Right cardiac atrium (tissue), 5 donors: ENCODE data around the gene CAPN13. TPM values are rescaled to one million over a fixed set of nuclear protein-coding genes. Genes with fewer than 3 reads are reported as not detected.

Experiments used
- ATAC-seq, 2 donors: fragments of 200-7000 bp; cut with Tn5 transposase; one replicate each; pipeline versions ENCODE4 v1.8.0 to v1.9.1; 2020; ENCODE audit warnings: moderate library complexity in 2 of 2, mild to moderate bottlenecking in 1 of 2
- DNase-seq, 3 donors: peaks; one replicate each; pipeline ENCODE4 v3.0.0-alpha.2; 2020
- H3K27ac ChIP-seq: one replicate; pipeline ENCODE4 v1.5.1; 2013; ENCODE audit warnings: mild to moderate bottlenecking, low read length, control low read depth, moderate library complexity
- H3K27me3 ChIP-seq: one replicate; pipeline ENCODE4 v1.6.1; 2013; ENCODE audit not compliant: control insufficient read depth, insufficient read depth
- H3K4me1 ChIP-seq: one replicate; pipeline ENCODE4 v1.6.1; 2013; ENCODE audit warnings: low read length; ENCODE audit not compliant: control insufficient read depth, insufficient read depth
- H3K4me3 ChIP-seq: one replicate; pipeline ENCODE4 v1.5.1; 2013; ENCODE audit warnings: low read length, control low read depth
- H3K9me3 ChIP-seq: one replicate; pipeline ENCODE4 v1.6.1; 2013; ENCODE audit warnings: low read length; ENCODE audit not compliant: control insufficient read depth
- WGBS: extraction: QIAGEN DNeasy Blood & Tissue Kit; methylation state at CpG from one replicate; pipeline ENCODE4 v1.1.7; 2013; 5-methylcytosine and 5-hydroxymethylcytosine counted together
- intact Hi-C, 4 donors: fragments of 100-400 bp; cut with DNase I; formaldehyde crosslinking; loops; one replicate each; pipeline versions ENCODE4 v1.11.0 to v1.14.0; 2022 to 2023
- polyA plus RNA-seq: library from polyadenylated mRNA; stranded (reverse); fragments of 200-250 nt; gene quantifications from one replicate; pipeline ENCODE4 v1.2.3, GENCODE V29; 2013
- total RNA-seq, 4 donors: library from RNA; stranded (reverse); fragmentation: NEBNext Ultra II Directional; extraction: Animal tissue kit (Norgen Biotek cat#: 25700); gene quantifications; one replicate each; pipeline ENCODE4 v1.2.1, GENCODE V29; 2021
- donor health status: healthy with polysubstance abuse.
- donor health status: DM: no; HTN: yes; CAD: no.
- donor health status: DM: no; HTN: no; CAD: no.
- donor health status: DM: no; HTN: yes; CAD: no; lungs with severe emphysema.
- donor health status: DM: yes; HTN: yes; CAD: no.

Gene CAPN13
- total and polyA plus RNA-seq, 5 donors, result not detected

DNA sequence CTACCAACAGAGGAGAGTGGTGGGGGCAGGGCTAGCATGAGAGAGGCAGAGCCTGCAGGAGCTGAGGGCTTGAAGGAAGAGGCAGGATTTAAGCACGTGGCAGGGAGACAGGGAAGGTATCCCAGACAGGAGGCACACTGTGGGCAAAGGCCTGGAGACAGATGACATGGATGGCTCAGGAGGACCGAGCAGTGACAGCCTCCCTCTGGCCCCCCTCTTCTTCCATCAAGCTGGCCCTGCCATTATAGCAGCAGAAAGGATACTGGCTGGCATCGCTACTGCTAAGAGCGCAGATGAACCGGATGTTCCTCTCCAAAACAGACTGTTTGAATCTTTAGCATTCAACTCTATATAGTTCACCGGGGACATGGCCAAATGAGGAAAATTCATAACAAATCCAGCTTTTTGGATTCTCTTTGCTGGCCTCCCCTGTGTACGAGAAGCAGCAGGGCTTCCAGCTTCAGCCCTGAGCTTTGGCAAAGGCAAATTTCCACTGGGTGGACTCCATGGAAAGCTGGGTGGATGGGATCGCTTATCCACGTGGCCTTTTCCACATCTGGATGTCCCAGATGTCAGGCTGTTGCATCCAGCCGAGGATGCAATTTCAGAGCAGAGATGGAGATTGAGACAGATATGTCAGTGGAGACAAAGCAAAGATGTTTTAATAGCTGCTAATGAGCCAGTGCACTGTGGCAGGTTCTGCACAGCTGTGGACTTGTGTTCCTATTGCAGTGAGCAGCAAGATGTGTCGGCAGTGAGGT, 36.2 kb downstream of the CAPN13 start:
- Histone ChIP-seq H3K27ac (no peak overlapping the region), H3K4me1 (no peaks in the 10 kb centered on the region), H3K9me3 (no peaks in the 10 kb centered on the region), H3K4me3 (no peak overlapping the region), H3K27me3 (no peaks in the 10 kb centered on the region)
- ATAC-seq, result no peak
- no peak for DNase-seq
- 79% methylated on average over 11 of the region's 11 CpGs for WGBS
- intact Hi-C loops, result no loop called here

DNA sequence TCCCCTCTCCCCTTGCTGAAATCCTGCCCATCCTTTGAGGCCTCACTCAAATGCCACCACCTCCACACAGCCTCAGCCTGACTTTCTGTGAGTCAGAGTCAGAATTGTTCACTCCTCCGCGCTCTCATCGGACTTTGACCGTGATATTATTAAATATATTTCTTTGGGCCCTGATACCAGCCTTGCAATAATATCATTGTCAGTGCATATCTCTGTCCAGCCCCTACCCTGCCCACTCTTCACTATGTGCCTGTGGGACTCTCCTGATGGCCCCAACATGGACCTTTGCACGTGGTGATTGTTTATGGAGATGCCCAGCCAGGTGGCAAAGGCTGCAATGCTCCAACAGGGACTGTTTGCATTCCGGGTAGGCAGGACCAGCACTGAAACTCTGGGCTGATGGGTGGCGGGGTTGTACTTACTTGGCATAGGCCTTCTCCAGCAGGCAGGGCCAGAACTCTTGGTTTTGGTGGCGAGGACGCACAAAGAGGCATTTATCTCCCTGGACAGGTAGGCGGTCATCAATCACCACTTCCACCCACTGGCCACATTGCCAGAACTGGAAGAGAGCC, 37.3 kb downstream of the CAPN13 start:
- H3K4me1 ChIP-seq, result no peaks in the 10 kb centered on the region
- no peak overlapping the region for H3K27ac ChIP-seq
- intact Hi-C loops, result no loop called here
- ATAC-seq (no peak), DNase-seq (no peak)
- no peaks in the 10 kb centered on the region for H3K27me3 ChIP-seq
- WGBS, result 83% methylated on average over 10 of the region's 10 CpGs
- no peaks in the 10 kb centered on the region for H3K9me3 ChIP-seq
- H3K4me3 ChIP-seq, result no peak overlapping the region

DNA sequence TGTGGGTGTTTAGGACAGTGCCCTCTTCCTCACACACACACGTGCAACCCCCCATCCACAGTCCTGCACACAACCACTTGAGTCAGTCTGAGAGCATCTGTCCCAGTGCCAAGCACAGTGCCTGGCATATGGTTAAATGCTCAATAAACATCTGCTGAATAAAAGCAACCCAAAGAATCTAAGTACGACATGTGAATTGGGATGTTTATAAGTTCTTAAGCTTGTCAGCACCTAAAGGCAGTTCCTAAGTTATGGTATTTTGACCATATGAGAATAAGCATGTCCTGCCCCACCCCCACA, 37.8 kb downstream of the CAPN13 start:
- no peak overlapping the region for H3K4me3 ChIP-seq
- H3K9me3 ChIP-seq, result no peaks in the 10 kb centered on the region
- no peaks in the 10 kb centered on the region for H3K4me1 ChIP-seq
- H3K27me3 ChIP-seq, result no peaks in the 10 kb centered on the region
- H3K27ac ChIP-seq, result no peak overlapping the region
- ATAC-seq (no peak), DNase-seq (no peak)
- intact Hi-C loops, result no loop called here
- WGBS, result 78% methylated on average over 2 of the region's 2 CpGs

DNA sequence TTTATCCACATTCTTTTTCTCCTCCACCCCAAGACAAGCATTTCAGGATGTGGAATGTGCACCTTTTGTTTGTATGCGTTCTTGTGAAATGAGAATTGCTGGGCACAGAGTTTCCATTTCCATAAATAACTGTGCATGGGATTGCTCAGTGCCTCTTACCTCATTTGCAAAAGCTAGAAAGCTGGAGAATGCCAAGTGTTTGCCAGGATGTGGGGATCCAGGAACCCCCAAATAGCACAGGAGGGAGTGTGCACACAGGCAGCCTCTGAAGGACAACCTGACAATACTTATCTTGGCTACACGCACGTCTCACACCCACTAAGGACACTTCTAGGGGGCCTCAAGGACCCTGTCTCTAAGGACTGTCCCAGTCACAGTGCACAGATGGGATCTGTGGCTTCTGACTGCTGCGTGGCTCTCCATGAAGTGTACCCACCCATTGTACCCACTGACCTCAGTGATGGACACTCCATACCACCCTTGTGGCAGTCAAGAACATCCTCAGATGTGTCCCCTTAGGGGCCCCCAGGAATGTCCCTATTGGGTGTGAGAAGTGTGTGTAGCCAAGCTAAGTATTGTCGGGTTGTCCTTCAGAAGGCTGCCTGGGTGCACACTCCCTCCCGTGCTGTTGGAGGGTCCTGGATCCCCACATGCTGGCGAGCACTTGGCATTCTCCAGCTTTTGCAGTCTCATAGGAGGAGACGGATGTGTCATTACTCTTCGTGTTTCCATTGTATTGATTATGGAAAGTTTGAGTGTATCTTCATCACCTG, 38.4 kb downstream of the CAPN13 start:
- 72% methylated on average over 9 of the region's 9 CpGs for WGBS
- Histone ChIP-seq H3K9me3 (no peaks in the 10 kb centered on the region), H3K4me1 (no peaks in the 10 kb centered on the region), H3K27ac (no peak overlapping the region), H3K27me3 (no peaks in the 10 kb centered on the region), H3K4me3 (no peak overlapping the region)
- intact Hi-C loops, result no loop called here
- ATAC-seq (no peak), DNase-seq (no peak)

DNA sequence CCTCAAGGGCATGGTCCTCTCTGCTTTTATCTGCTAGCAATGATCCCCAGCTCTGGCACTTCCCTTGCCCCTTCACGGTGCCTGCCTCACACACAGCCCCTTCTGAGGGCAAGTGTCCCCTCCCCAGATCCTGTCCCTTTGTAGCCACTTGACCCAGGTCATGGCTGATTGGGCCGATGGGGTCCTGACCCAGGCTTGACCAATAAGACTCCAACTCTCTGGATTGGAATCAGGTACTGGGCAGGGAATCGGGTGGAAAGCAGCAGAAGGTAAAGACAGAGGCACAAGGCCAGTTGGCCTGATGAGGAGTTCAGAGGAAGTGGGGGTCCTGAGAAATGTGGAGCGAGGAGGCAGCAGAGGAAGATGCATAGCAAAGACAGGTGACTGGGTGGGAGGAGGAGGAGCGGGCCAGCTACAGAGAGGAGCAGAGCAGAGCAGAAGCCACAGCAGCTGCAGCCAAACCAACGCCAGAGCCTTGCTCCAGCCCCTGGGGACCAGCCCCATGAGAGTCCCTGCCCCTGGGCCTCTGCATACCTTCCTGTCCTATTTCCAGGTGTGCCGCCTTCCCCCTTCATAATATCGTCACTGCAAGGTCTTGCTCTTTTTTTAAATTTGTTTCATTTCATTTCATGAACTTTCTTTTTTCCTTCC, 39.1 kb downstream of the CAPN13 start:
- Histone ChIP-seq H3K4me3 (no peak overlapping the region), H3K9me3 (no peaks in the 10 kb centered on the region), H3K27me3 (no peaks in the 10 kb centered on the region), H3K4me1 (no peaks in the 10 kb centered on the region), H3K27ac (no peak overlapping the region)
- ATAC-seq (no peak), DNase-seq (no peak)
- 74% methylated on average over 8 of the region's 8 CpGs for WGBS
- intact Hi-C loops, result no loop called here

DNA sequence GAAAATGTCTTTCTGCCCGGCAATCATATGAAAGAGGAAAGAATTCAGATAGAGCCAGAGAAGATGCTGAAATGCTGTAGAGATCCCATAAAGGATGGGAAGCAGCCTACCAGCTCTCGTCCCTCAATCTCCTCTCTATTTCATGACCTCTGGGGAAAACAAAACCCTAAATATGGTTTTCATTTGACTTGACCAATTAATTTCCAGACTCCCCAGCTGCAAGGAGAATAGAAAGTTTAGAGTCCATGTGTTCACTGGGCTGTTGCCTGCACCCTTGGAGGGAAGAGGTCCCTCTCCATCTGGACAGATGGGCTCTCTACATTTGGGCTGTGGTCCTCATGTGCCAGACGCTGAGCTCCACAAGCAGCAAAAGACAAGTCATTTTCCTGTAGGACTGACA, 40.6 kb downstream of the CAPN13 start:
- Histone ChIP-seq H3K27me3 (no peaks in the 10 kb centered on the region), H3K27ac (no peak overlapping the region), H3K9me3 (no peaks in the 10 kb centered on the region), H3K4me3 (no peak overlapping the region), H3K4me1 (no peaks in the 10 kb centered on the region)
- ATAC-seq (no peak), DNase-seq (no peak)
- WGBS, result 62% methylated on average over 3 of the region's 3 CpGs
- intact Hi-C loops, result no loop called here

DNA sequence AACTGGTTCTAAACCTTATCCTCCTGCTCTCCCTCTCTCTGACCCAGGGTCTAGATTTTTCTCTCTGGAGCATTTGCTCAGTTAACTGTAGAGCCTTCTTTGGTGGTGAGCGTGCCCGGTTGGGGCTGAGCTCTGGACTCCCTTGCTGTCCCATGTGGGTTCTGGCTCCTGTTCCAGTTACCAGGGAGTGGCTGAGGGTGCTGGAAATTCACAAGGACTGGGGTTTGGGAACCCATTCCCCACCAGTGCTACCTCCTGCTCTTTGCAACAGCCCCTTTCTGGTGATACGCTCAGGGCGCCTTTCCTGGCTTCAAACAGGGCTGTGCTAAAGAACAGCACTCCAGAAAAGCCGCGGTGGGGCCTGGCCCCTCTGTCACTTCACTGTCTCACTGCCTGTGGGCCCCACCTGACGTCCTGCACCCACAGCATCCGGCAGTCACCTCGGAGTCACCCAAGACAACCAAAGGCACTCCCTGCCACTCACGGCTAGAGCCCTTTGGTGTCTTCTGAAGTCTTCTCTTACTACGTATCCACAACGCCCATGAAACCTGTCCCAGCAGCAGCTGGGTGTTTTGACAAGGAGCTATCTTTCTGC, 41.3 kb downstream of the CAPN13 start:
- Histone ChIP-seq H3K27me3 (no peaks in the 10 kb centered on the region), H3K4me3 (no peak overlapping the region), H3K4me1 (no peaks in the 10 kb centered on the region), H3K27ac (no peak overlapping the region), H3K9me3 (no peaks in the 10 kb centered on the region)
- no peak for ATAC-seq
- WGBS, result 77% methylated on average over 12 of the region's 12 CpGs
- intact Hi-C loops, result no loop called here
- DNase-seq, result no peak

DNA sequence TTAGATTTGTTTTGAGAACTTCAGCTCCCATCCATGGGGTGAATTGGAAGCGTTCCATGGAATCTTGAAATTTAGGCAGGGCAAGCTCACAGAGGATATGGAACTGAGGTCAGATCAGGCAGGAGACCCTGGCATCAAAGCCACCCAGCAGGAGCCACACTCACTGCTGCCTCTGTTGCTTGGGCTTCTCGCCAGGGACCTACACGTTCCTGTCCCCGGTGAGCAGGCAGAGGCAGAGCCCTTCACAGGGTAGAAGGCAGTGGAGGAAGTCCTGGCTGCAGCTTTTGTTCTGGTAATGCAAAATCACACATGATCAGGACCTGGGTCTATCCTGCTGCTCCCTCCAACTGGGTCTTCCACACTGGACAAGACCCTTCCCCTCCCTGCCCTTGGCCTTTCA, 42.1 kb downstream of the CAPN13 start:
- intact Hi-C loops, result no loop called here
- Histone ChIP-seq H3K4me3 (no peak overlapping the region), H3K27ac (no peak overlapping the region), H3K4me1 (no peaks in the 10 kb centered on the region), H3K27me3 (no peaks in the 10 kb centered on the region), H3K9me3 (no peaks in the 10 kb centered on the region)
- ATAC-seq, result no peak
- 65% methylated on average over 4 of the region's 4 CpGs for WGBS
- DNase-seq, result no peak

DNA sequence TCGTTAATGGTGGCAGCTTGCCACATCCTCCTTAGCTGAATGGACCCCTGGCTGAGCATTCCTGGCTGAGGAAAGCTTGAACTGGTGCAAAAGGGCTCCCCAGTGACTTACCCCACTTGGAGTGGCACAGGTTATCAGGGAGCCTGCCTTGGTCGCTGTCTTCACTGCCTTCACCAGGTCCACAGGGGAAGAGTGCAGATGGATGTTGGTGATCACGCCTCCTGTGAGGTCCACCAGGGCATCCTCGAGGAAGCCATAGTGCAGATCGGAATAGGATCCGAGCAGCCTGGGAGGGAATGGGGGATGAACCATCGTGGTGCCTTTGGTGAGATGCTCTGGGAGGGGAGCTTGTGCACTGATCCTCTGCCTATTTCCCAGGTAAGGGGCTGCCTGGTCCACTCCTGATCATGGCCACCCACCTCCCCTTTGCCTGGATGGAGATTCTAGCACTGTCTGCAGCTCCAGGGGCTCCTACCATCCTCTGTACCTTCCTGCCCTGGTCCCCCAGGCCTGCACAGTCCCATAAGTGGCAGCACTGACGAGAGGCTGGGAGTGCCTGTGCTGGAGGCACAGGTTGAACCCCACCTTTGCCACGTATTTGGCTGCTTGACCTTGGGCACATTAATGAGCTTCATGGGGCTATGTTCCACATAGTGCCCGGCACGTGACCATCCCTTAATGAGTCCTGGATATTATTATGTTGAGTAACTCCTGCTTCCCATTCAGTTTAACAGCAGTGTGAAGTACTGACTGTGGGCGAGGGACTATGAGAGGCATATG, 43.0 kb downstream of the CAPN13 start:
- ATAC-seq (no peak), DNase-seq (no peak)
- Histone ChIP-seq H3K9me3 (no peaks in the 10 kb centered on the region), H3K27me3 (no peaks in the 10 kb centered on the region), H3K27ac (no peak overlapping the region), H3K4me1 (no peaks in the 10 kb centered on the region), H3K4me3 (no peak overlapping the region)
- intact Hi-C loops, result no loop called here
- 81% methylated on average over 12 of the region's 12 CpGs for WGBS

DNA sequence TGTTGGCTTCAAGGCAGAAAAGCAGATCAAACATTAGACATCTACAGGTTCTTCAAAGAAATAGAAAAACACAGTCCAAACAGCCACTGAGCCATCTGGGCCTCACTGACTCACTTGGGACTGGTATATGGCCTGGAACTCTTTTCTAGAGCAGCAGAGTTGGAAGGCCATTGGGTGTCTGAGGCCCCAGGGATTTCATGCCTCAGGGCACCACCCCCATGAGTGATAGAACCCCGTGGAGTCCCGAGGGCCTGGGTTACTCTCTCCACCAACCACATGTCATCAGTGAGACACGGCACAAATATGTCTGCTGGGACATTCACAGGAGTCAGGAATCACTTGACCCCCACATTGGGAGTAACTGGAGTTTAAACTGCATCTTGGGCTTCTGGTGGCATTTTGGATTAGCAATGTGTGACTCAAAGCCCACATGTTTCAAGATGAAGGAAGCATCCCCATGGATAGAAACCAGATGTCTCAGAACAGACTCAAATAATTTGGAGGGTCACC, 44.0 kb downstream of the CAPN13 start:
- Histone ChIP-seq H3K27ac (no peak overlapping the region), H3K27me3 (no peaks in the 10 kb centered on the region), H3K4me3 (no peak overlapping the region), H3K4me1 (no peaks in the 10 kb centered on the region), H3K9me3 (no peaks in the 10 kb centered on the region)
- ATAC-seq (no peak), DNase-seq (no peak)
- WGBS, result 75% methylated on average over 3 of the region's 3 CpGs
- intact Hi-C loops, result no loop called here
